G401.6 (cell line): ENCODE results near the gene STXBP1.
"Not testable (repeated sequence)": the region's sequence is repeated elsewhere in the genome, so short reads cannot be mapped to it uniquely, and the experiment has no call there.

Experiments used
- FAIRE-seq: peaks from 2 replicates; lab custom pipeline; 2012; peaks lifted over from hg19 to GRCh38; lab: Jason Lieb, UNC

Gene STXBP1

GRCh38 chr9:127611899-127612790 lies at the start of gene STXBP1:
Gene STXBP1 (plus strand): TSS chr9:127612277. CDS start chr9:127612404, 127 bp downstream.
- FAIRE-seq = no peak

- no peak for FAIRE-seq
These were observed 49.7 kb upstream of the STXBP1 start for GRCh38 chr9:127562279-127562796.

GRCh38 chr9:127562841-127563401 lies 49.2 kb upstream of the STXBP1 start:
- FAIRE-seq = no peak

GRCh38 chr9:127563579-127563978 lies 48.5 kb upstream of the STXBP1 start:
- no peak for FAIRE-seq

GRCh38 chr9:127565231-127565630 lies 46.8 kb upstream of the STXBP1 start:
- no peak for FAIRE-seq

GRCh38 chr9:127566351-127567001 lies 45.6 kb upstream of the STXBP1 start:
- no peak for FAIRE-seq

- FAIRE-seq = no peak
These were observed 44.9 kb upstream of the STXBP1 start for GRCh38 chr9:127567035-127567729.

GRCh38 chr9:127567730-127568617 lies 44.1 kb upstream of the STXBP1 start:
- no peak for FAIRE-seq

GRCh38 chr9:127568618-127568970 lies 43.5 kb upstream of the STXBP1 start:
- FAIRE-seq = no peak

- FAIRE-seq = no peak
These were observed 42.8 kb upstream of the STXBP1 start for GRCh38 chr9:127568971-127569885.

GRCh38 chr9:127569886-127570401 lies 42.1 kb upstream of the STXBP1 start:
- FAIRE-seq = no peak

GRCh38 chr9:127570533-127571111 lies 41.5 kb upstream of the STXBP1 start:
- FAIRE-seq = no peak

- FAIRE-seq = no peak
These were observed 40.1 kb upstream of the STXBP1 start for GRCh38 chr9:127571971-127572370.

- FAIRE-seq = no peak
These were observed 38.9 kb upstream of the STXBP1 start for GRCh38 chr9:127572961-127573721.

GRCh38 chr9:127574072-127574993 lies 37.7 kb upstream of the STXBP1 start:
- no peak for FAIRE-seq

- FAIRE-seq = no peak
These were observed 36.0 kb upstream of the STXBP1 start for GRCh38 chr9:127575875-127576778.

GRCh38 chr9:127577194-127577593 lies 34.9 kb upstream of the STXBP1 start:
- FAIRE-seq = not testable (repeated sequence)
